B cell (primary cell): ENCODE results near the gene UQCRH. TPM values are rescaled to one million over a fixed set of nuclear protein-coding genes. Genes with fewer than 3 reads are reported as not detected.

Experiments used
- ATAC-seq: fragments of 200-7000 bp; cut with Tn5 transposase; one replicate; pipeline ENCODE4 v1.10.0; 2021; ENCODE audit warnings: low read depth, mild to moderate bottlenecking, moderate number of reproducible peaks, moderate library complexity
- CTCF ChIA-PET: fragments of 350-600 bp; sonication (Branson Sonifier 250); formaldehyde crosslinking; loops from one replicate; lab custom pipeline; 2021; ENCODE audit warnings: antibody characterized with exemption, inconsistent platforms; lab: Charles Lee
- POLR2A ChIA-PET: fragments of 350-600 bp; sonication (Branson Sonifier 250); formaldehyde crosslinking; loops from one replicate; lab custom pipeline; 2021; ENCODE audit warnings: antibody characterized with exemption; lab: Charles Lee
- DNase-seq: peaks from one replicate; pipeline ENCODE4 v3.0.0; 2013
- H2AFZ ChIP-seq: 2 replicates; pipeline ENCODE4 v1.6.1; 2012; ENCODE audit warnings: mild to moderate bottlenecking, low read depth, low read length; ENCODE audit not compliant: insufficient read depth, poor library complexity, severe bottlenecking
- H3K27ac ChIP-seq, 2 donors: 1 replicate in 1 of 2; 2 replicates in 1 of 2; pipeline ENCODE4 v1.5.1; 2012 to 2013; ENCODE audit warnings: low read length in 2 of 2, mild to moderate bottlenecking in 2 of 2, moderate library complexity in 1 of 2
- H3K27me3 ChIP-seq, 4 experiments: fragments of 200-600 bp in 1 of 4; sonication (generic) in 1 of 4; replicated peaks in 1 of 4; 1 replicate in 2 of 4; 2 replicates in 2 of 4; pipeline versions ENCODE4 v1.6.1 to v1.7.0; 2013 to 2016; ENCODE audit warnings: low read length in 3 of 4, mild to moderate bottlenecking in 2 of 4, mixed read lengths in 1 of 4, moderate library complexity in 1 of 4; ENCODE audit not compliant: insufficient read depth in 4 of 4, control insufficient read depth in 3 of 4; ENCODE audit errors: control extremely low read depth in 1 of 4
- H3K36me3 ChIP-seq, 2 experiments: replicated peaks in 1 of 2; 1 replicate in 1 of 2; 2 replicates in 1 of 2; pipeline versions ENCODE4 v1.6.1 to v1.7.1; 2013; ENCODE audit warnings: low read length in 1 of 2; ENCODE audit not compliant: insufficient read depth in 2 of 2, control insufficient read depth in 1 of 2; ENCODE audit errors: control extremely low read depth in 1 of 2, extremely low read depth in 1 of 2
- H3K4me1 ChIP-seq, 2 donors: fragments of 200-600 bp in 1 of 2; sonication (generic) in 1 of 2; 1 replicate in 1 of 2; 2 replicates in 1 of 2; pipeline versions ENCODE4 v1.5.1 to v1.6.1; 2013 to 2017; ENCODE audit warnings: low read length in 2 of 2; ENCODE audit not compliant: control insufficient read depth in 2 of 2, insufficient read depth in 2 of 2
- H3K4me2 ChIP-seq: replicated peaks from 2 replicates; pipeline ENCODE3; 2012; ENCODE audit warnings: mild to moderate bottlenecking, low read depth, low read length; ENCODE audit not compliant: poor library complexity, severe bottlenecking
- H3K4me3 ChIP-seq, 5 experiments: fragments of 200-600 bp in 1 of 5; sonication (generic) in 1 of 5; 1 replicate in 3 of 5; 2 replicates in 2 of 5; pipeline versions ENCODE4 v1.5.1 to v1.7.0; 2011 to 2016; ENCODE audit warnings: low read length in 4 of 5, mild to moderate bottlenecking in 4 of 5, low read depth in 2 of 5, control low read depth in 1 of 5, moderate library complexity in 1 of 5; ENCODE audit not compliant: insufficient read depth in 1 of 5; ENCODE audit errors: control extremely low read depth in 1 of 5, extremely low read depth in 1 of 5
- H3K79me2 ChIP-seq: fragments of 200-600 bp; sonication (generic); one replicate; pipeline ENCODE4 v1.6.0; 2016; ENCODE audit warnings: low read length; ENCODE audit not compliant: control insufficient read depth, insufficient read depth
- H3K9ac ChIP-seq: fragments of 200-600 bp; sonication (generic); 2 replicates; pipeline ENCODE4 v1.6.1; 2017; ENCODE audit warnings: mild to moderate bottlenecking, low read length, moderate library complexity
- H3K9me3 ChIP-seq, 3 donors: one replicate each; pipeline versions ENCODE4 v1.6.1 to v1.7.1; 2013; ENCODE audit warnings: low read length in 2 of 3; ENCODE audit not compliant: control insufficient read depth in 2 of 3, insufficient read depth in 1 of 3; ENCODE audit errors: control extremely low read depth in 1 of 3
- H4K20me1 ChIP-seq: 2 replicates; pipeline ENCODE4 v1.6.0; 2012; ENCODE audit warnings: mild to moderate bottlenecking, low read length; ENCODE audit not compliant: insufficient read depth, control insufficient read depth, poor library complexity, severe bottlenecking
- H3K27ac Mint-ChIP-seq: one replicate; pipeline ENCODE4 v1.8.0; 2021; ENCODE audit warnings: mixed read lengths
- H3K27me3 Mint-ChIP-seq: one replicate; pipeline ENCODE4 v1.8.0; 2021; ENCODE audit warnings: mixed read lengths
- H3K4me1 Mint-ChIP-seq: one replicate; pipeline ENCODE4 v1.8.0; 2021; ENCODE audit warnings: mixed read lengths
- H3K4me3 Mint-ChIP-seq: one replicate; pipeline ENCODE4 v1.8.0; 2021; ENCODE audit warnings: mixed read lengths
- H3K9me3 Mint-ChIP-seq: one replicate; pipeline ENCODE4 v1.8.0; 2022; ENCODE audit warnings: mixed read lengths; ENCODE audit not compliant: insufficient read depth
- CTCF ChIP-seq: fragments of 200-600 bp; IDR thresholded peaks from one replicate; pipeline ENCODE4 v1.8.0; 2022; ENCODE audit warnings: antibody characterized with exemption, mild to moderate bottlenecking
- EZH2 ChIP-seq: IDR thresholded peaks from 2 replicates; pipeline ENCODE4 v1.6.1; 2012; ENCODE audit warnings: borderline replicate concordance, low read depth, mild to moderate bottlenecking, moderate library complexity, low read length; ENCODE audit not compliant: insufficient read depth, poor library complexity, severe bottlenecking
- WGBS: methylation state at CpG from one replicate; pipeline ENCODE4 v1.1.5; 2013; ENCODE audit warnings: missing lambda C conversion rate; ENCODE audit not compliant: insufficient coverage; 5-methylcytosine and 5-hydroxymethylcytosine counted together
- intact Hi-C: fragments of 100-400 bp; cut with micrococcal nuclease; formaldehyde crosslinking; loops from one replicate; pipeline ENCODE4 v1.10.0; 2022
- polyA minus RNA-seq: library from RNA; depleted of rRNA, polyadenylated mRNA; stranded (reverse); fragments of >200 nt; gene quantifications from 2 replicates; pipeline ENCODE4 v1.2.3, GENCODE V29; 2012
- polyA plus RNA-seq: library from polyadenylated mRNA; depleted of rRNA; stranded (reverse); fragments of >200 nt; gene quantifications from 2 replicates; pipeline ENCODE4 v1.2.3, GENCODE V29; 2012
- total RNA-seq, 2 donors: library from RNA; stranded (reverse); fragments of 120-200 nt in 1 of 2; gene quantifications; 1 replicate in 1 of 2; 2 replicates in 1 of 2; pipeline versions ENCODE4 v1.2.3 to v1.2.4, GENCODE V29; 2013 to 2022

The UQCRH gene
- total RNA-seq, result 144 and 146 TPM in 2 replicates
- total RNA-seq (2013), result 296 TPM
- 310 and 380 TPM in 2 replicates for polyA plus RNA-seq
- 60.4 and 75.6 TPM in 2 replicates for polyA minus RNA-seq

- H3K27ac ChIP-seq, result peak within 1 kb of the TSS; percentile 77 to 92
- H3K9me3 ChIP-seq, result no peaks in the 10 kb centered on the region
- Mint-ChIP-seq H3K27me3 (no peaks in the 10 kb centered on the region), H3K4me3 (peak within 1 kb of the TSS; percentile 100), H3K4me1 (peaks cover 52% of the 10 kb centered on the region), H3K27ac (peak within 1 kb of the TSS; percentile 99), H3K9me3 (no peaks in the 10 kb centered on the region)
- H3K79me2 ChIP-seq, result peaks cover 94% of the 10 kb centered on the region
- CTCF ChIA-PET, result interaction anchor here (0.8 to 3.9 kb wide), 8 partner anchors 25 to 1030 kb away, joined by 3 to 36 read pairs (median 6); partner anchors contain the start of genes CMPK1 and NSUN4
- H2AFZ ChIP-seq, result peak within 1 kb of the TSS; percentile 92
- H4K20me1 ChIP-seq, result peaks cover 51% of the 10 kb centered on the region
- H3K27me3 ChIP-seq, result no peaks in the 10 kb centered on the region
- intact Hi-C loops, result loop anchor here (1.0 to 5.0 kb wide), 9 partner anchors 30 to 552 kb away; partner anchors contain the start of genes EFCAB14, IPP, MKNK1 and NSUN4
- TF ChIP-seq CTCF, result no peak
- no peak for TF ChIP-seq EZH2
- DNase-seq, result peak; percentile 97
- 1% methylated on average over 54 of the region's 61 CpGs for WGBS
- H3K4me3 ChIP-seq, result peak within 1 kb of the TSS; percentile 67 to 98 (median 82)
- H3K4me1 ChIP-seq, result peaks cover 24 to 43% of the 10 kb centered on the region in 2 donors
- peak within 1 kb of the TSS; percentile 97 for H3K4me2 ChIP-seq
- POLR2A ChIA-PET, result interaction anchor here (1.0 to 2.1 kb wide), 7 partner anchors 30 to 719 kb away, joined by 3 to 17 read pairs (median 8); partner anchors contain the start of genes EFCAB14, GPBP1L1, NASP and NSUN4
- H3K9ac ChIP-seq, result peak within 1 kb of the TSS; percentile 95
- peaks cover 0 to 3% of the 10 kb centered on the region in 2 experiments for H3K36me3 ChIP-seq
- peak; percentile 85 for ATAC-seq
Measured at GRCh38 chr1:46303038-46303871, at the start of gene UQCRH, which contains the start of gene LRRC41. TSS of gene UQCRH (plus strand) at chr1:46303698. CDS start at chr1:46303767, 69 bp downstream. TSS of gene LRRC41 (minus strand) at chr1:46303616. CDS start at chr1:46303322, 294 bp downstream.

GRCh38 chr1:46254668-46255067 lies 48.8 kb upstream of the UQCRH start:
- Histone ChIP-seq H3K79me2 (no peaks in the 10 kb centered on the region), H3K4me3 (no peak overlapping the region), H4K20me1 (no peaks in the 10 kb centered on the region), H3K27me3 (no peaks in the 10 kb centered on the region), H3K36me3 (no peaks in the 10 kb centered on the region), H3K9me3 (no peaks in the 10 kb centered on the region), H3K4me2 (no peak overlapping the region), H3K27ac (no peak overlapping the region), H2AFZ (no peak overlapping the region), H3K4me1 (no peaks in the 10 kb centered on the region), H3K9ac (no peak overlapping the region)
- Mint-ChIP-seq H3K27ac (no peak overlapping the region), H3K9me3 (no peaks in the 10 kb centered on the region), H3K4me1 (no peaks in the 10 kb centered on the region), H3K4me3 (no peak overlapping the region), H3K27me3 (no peaks in the 10 kb centered on the region)
- ChIA-PET POLR2A (no interaction called here), CTCF (interaction anchor here (1.8 kb wide), 1 partner anchor 10 kb away, joined by 10 read pairs; no protein-coding TSS in a partner anchor)
- DNase-seq (no peak), ATAC-seq (no peak)
- 97% methylated on average over 5 of the region's 5 CpGs for WGBS
- no peak for TF ChIP-seq EZH2
- no peak for TF ChIP-seq CTCF
- intact Hi-C loops, result no loop called here
